Peyer's patch (tissue), 4 donors: Measurements from ENCODE around the gene FABP3. TPM values are rescaled to one million over a fixed set of nuclear protein-coding genes. Genes with fewer than 3 reads are reported as not detected.

Experiments used
- DNase-seq, 3 donors: peaks; one replicate each; pipeline ENCODE4 v3.0.0-alpha.2; 2017 to 2019
- H3K27ac ChIP-seq, 4 donors: fragments of 200-600 bp; sonication (generic); one replicate each; pipeline ENCODE4 v1.5.1; 2016 to 2019
- H3K27me3 ChIP-seq, 2 donors: fragments of 200-600 bp; sonication (generic); one replicate each; pipeline ENCODE4 v1.5.1; 2019
- H3K36me3 ChIP-seq, 3 donors: fragments of 200-600 bp; sonication (generic); one replicate each; pipeline ENCODE4 v1.5.1; 2016 to 2019
- H3K4me1 ChIP-seq, 4 donors: fragments of 200-600 bp; sonication (generic); one replicate each; pipeline ENCODE4 v1.5.1; 2016 to 2019
- H3K4me3 ChIP-seq, 4 donors: fragments of 200-600 bp; sonication (generic); 1 replicate in 3 of 4; 2 replicates in 1 of 4; pipeline ENCODE4 v1.5.1; 2016 to 2019; ENCODE audit warnings: mild to moderate bottlenecking in 1 of 4
- H3K9me3 ChIP-seq, 4 donors: fragments of 200-600 bp; sonication (generic); one replicate each; pipeline ENCODE4 v1.5.1; 2016 to 2019; ENCODE audit warnings: mild to moderate bottlenecking in 1 of 4
- CTCF ChIP-seq, 6 experiments: fragments of 450-650 bp in 4 of 6; fragments of 200-600 bp in 2 of 6; sonication (generic) in 1 of 6; IDR thresholded peaks; one replicate each; pipeline ENCODE4 v1.5.1; 2017 to 2019; ENCODE audit warnings: antibody characterized with exemption in 6 of 6, mild to moderate bottlenecking in 3 of 6, moderate library complexity in 1 of 6
- POLR2A ChIP-seq, 2 donors: fragments of 450-650 bp; IDR thresholded peaks; one replicate each; pipeline ENCODE4 v1.5.1; 2017; ENCODE audit warnings: antibody characterized with exemption in 2 of 2, mild to moderate bottlenecking in 2 of 2, moderate library complexity in 2 of 2
- total RNA-seq, 4 donors: library from RNA; depleted of rRNA; stranded (reverse); fragments of >200 nt; gene quantifications; one replicate each; pipeline ENCODE4 v1.1.0, GENCODE V29; 2016

Gene FABP3
- total RNA-seq, 4 donors from 2014 or later, result 2.7 to 15.7 TPM; not detected in 2

GRCh38 chr1:31412732-31413404 is 40.0 kb upstream of the FABP3 start, which contains the start of gene SERINC2:
Gene SERINC2, plus strand, starts transcription at chr1:31413213. Its CDS starts 53 bp downstream, at chr1:31413266.
- TF ChIP-seq CTCF (IDR thresholded peaks at IDR 0.05), result no peak
- peak in 1 of 2 donors; percentile 72 for TF ChIP-seq POLR2A (IDR thresholded peaks at IDR 0.05)
- DNase-seq, result peak in 2 of 3 donors; percentile 60 to 79
- peak within 1 kb of the TSS in 3 of 4 donors; percentile 82 to 92 (median 91) for H3K27ac ChIP-seq
- H3K9me3 ChIP-seq, result no peaks in the 10 kb centered on the region
- no peaks in the 10 kb centered on the region for H3K36me3 ChIP-seq
- peaks cover 0 to 15% (median 7%) of the 10 kb centered on the region in 4 donors for H3K4me1 ChIP-seq
- H3K27me3 ChIP-seq, result no peaks in the 10 kb centered on the region
- peak within 1 kb of the TSS; percentile 50 to 84 (median 76) for H3K4me3 ChIP-seq

GRCh38 chr1:31412205-31412604 is 39.3 kb upstream of the FABP3 start:
- Histone ChIP-seq H3K4me1 (peaks cover 0 to 15% (median 7%) of the 10 kb centered on the region in 4 donors), H3K4me3 (no peak overlapping the region), H3K36me3 (no peaks in the 10 kb centered on the region), H3K27ac (no peak overlapping the region), H3K9me3 (no peaks in the 10 kb centered on the region), H3K27me3 (no peaks in the 10 kb centered on the region)
- TF ChIP-seq POLR2A (IDR thresholded peaks at IDR 0.05) (no peak), CTCF (IDR thresholded peaks at IDR 0.05) (no peak)
- DNase-seq, result no peak

DNA sequence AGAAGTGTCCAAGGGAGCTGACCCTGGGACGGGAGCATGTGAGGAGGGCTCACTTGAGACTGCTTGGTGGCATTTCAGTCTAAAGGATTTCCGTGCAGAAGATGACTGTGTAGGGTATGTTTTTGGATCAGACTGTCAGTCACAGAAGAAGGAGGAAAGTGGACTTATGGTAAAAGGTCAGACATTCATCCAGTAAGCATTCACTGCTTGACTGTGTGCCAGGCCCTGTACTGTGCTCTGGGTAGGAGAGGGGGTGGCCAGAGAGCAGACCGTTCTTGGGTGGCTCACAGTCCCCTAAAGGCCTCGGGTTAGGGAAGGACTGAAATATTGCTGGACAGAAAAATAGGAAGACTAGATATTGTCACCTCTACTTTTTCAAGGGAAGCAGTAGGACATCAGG is 38.0 kb upstream of the FABP3 start:
- H3K4me3 ChIP-seq, result no peak overlapping the region
- no peak overlapping the region for H3K27ac ChIP-seq
- no peak for TF ChIP-seq CTCF (IDR thresholded peaks at IDR 0.05)
- no peak for TF ChIP-seq POLR2A (IDR thresholded peaks at IDR 0.05)
- peaks cover 0 to 15% (median 7%) of the 10 kb centered on the region in 4 donors for H3K4me1 ChIP-seq
- no peaks in the 10 kb centered on the region for H3K9me3 ChIP-seq
- no peak for DNase-seq
- H3K27me3 ChIP-seq, result no peaks in the 10 kb centered on the region
- H3K36me3 ChIP-seq, result no peaks in the 10 kb centered on the region

DNA sequence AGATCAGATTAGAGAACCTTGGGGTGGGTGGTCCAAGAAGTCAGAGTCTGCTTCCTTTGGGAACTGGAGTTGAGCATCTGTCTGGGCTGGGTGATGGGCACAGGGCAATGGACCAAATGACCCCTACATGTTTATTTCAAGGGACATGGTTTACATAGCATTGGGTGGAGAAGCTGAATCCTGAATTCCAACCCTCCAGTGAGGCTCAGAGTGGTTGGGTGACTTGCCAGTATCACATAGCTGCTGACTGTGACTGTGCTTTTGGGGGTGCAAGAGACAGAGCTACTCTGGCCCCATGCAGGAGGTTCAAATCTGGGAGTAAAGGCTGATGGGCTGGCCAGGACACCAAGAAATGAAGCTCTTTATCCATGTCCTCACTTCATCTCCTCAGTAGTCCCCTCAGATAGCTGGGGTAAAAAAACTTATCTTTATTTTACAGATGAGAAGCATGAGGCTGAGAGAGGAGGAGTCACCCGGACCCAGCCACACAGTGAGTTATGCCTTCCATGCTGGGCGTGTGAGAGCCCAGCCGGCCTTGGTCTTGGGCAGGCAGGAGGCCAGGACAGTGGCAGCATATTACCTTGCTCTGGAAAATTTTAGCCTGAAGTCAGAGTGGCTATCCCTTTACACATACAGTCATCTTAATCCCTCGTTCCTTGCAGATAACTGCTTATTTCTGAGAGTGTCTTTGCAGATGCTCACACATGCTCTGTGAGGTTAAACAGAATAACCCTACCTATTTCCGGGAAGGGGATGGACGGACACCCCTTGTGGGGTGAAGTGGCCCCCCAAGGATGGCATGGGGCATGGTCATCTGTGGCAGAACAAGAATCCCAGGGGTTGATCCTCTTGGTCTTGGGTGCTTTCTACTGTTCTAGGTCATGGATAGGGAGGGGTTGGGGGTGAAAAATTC is 37.3 kb upstream of the FABP3 start:
- Histone ChIP-seq H3K36me3 (no peaks in the 10 kb centered on the region), H3K9me3 (no peaks in the 10 kb centered on the region), H3K4me3 (no peak overlapping the region), H3K27ac (no peak overlapping the region), H3K4me1 (peaks cover 0 to 15% (median 7%) of the 10 kb centered on the region in 4 donors), H3K27me3 (no peaks in the 10 kb centered on the region)
- DNase-seq, result no peak
- TF ChIP-seq CTCF (IDR thresholded peaks at IDR 0.05) (no peak), POLR2A (IDR thresholded peaks at IDR 0.05) (no peak)

DNA sequence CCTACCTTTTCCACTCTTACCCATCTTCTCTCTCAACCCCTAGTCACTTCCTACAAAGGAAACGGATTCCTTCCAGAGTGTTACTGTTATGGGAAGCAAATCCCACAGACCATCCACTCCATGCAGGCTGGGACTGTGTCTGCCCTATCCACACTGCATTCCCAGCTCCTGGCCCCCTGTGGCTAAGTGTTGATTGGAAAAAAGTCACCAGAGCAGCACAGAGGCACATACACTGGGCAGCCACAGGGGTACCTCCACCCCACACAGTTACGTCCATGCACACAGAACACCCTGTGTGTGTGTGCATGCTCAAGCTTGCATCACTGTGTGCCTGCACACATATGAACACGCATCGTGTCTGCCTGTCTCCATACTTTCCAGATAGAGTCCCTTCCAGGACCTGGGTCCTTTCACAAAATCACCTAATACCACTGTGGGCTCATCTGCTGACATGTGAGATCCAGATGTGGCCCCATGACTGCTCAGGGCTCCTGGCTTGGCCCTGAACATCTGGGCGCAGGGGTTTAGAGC is 36.0 kb upstream of the FABP3 start:
- no peaks in the 10 kb centered on the region for H3K27me3 ChIP-seq
- no peak for TF ChIP-seq CTCF (IDR thresholded peaks at IDR 0.05)
- no peak for TF ChIP-seq POLR2A (IDR thresholded peaks at IDR 0.05)
- no peak overlapping the region for H3K4me3 ChIP-seq

More for the DNA sequence above, 36.0 kb upstream of the FABP3 start:
- Histone ChIP-seq H3K4me1 (peaks cover 0 to 10% (median 4%) of the 10 kb centered on the region in 4 donors), H3K9me3 (no peaks in the 10 kb centered on the region), H3K36me3 (no peaks in the 10 kb centered on the region), H3K27ac (no peak overlapping the region)
- no peak for DNase-seq
